ENCODE measurements around the gene ZDHHC9. TPM values are rescaled to one million over a fixed set of nuclear protein-coding genes. Genes with fewer than 3 reads are reported as not detected.

ZDHHC9 gene
- total RNA-seq, 1 experiment from 2014 or later = 17.4 TPM

DNA sequence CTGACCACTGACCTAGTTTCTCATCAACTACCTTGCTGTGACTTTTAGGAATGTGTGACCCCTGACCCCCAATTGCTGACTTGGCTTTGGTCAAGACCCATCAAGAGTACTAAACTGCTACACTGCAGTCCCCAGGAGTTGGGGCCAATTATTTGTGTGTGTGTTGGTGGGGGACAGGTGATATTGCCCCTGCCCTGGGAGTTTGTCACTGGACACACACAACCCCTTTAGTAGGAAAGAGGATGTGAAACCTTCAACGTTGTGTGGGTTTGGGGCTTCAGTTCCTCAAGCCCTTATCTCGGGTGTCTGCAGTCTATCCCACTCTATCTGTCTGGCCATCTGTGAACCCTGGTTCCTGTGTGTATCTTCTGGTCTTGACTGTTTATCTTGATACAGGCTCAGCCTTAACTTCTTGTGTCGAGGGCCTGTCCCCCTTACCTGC lies 57.5 kb downstream of the ZDHHC9 start:
- DNase-seq (ENCODE audit: low read depth) = no peak

DNA sequence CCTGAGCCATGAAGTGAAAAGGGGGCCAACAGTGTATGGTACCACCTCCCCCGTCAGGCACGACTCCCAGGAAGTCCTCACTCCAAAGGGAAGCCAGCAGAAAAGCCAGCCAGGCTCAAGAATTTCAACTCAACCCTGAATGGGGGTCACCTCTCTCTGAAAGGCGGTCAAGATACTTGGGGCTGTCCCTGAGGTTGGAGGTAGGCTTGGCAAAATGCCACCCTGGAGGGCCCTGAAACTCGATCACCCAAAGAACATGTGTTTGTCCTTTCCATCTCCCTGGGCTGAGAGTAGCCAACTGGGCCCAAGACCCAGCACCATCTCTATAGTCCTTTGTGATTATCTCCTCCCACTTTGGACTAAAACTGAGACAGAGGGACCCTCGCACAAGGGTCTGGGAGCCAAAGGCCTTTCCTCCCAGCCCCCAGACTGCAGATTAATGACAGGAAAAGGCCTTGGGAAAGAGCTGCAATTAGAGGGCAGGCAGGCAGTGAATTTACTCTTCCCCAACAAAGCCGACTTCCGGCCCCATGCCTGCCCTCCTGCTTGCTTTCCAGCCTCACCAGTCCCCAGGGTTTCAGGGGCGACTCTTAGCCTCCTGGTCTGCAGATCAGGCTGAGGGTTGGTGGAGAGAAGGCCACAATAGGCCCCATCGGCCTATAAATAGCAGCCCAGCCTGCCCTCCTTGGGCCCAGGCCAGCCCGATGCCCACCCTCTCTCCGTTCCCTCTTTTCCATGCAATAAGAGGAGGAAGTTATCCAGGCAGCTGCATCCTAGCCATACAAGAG lies 58.3 kb downstream of the ZDHHC9 start:
- DNase-seq (ENCODE audit: low read depth) = no peak

- DNase-seq (ENCODE audit: low read depth) = no peak
Measured at GRCh38 chrX:129784371-129784770, 59.3 kb downstream of the ZDHHC9 start.

- DNase-seq (ENCODE audit: low read depth) = no peak
Measured at GRCh38 chrX:129783291-129783713, 60.4 kb downstream of the ZDHHC9 start.

DNA sequence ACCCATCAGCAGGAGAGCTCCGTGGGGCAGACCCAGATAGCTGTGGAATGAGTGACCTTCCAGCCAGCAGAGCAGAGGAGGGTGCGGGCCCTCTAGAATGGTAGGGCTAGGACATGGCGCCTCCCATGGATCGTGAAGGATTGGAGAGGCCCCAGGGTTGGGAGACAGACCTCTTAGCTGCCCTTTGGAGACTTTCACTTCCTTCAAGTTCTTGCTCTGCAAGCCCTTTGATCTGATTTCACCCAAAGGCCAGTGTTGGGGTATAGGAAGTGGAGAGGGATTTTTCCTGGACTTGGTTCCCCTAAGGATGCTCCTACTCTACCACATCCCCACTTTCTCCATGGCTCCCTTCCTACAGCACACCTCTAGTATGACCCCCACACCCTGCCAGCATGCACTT lies 61.0 kb downstream of the ZDHHC9 start:
- no peak for DNase-seq (ENCODE audit: low read depth)

GRCh38 chrX:129781680-129782495 lies 61.8 kb downstream of the ZDHHC9 start:
- DNase-seq (ENCODE audit: low read depth) = no peak

DNA sequence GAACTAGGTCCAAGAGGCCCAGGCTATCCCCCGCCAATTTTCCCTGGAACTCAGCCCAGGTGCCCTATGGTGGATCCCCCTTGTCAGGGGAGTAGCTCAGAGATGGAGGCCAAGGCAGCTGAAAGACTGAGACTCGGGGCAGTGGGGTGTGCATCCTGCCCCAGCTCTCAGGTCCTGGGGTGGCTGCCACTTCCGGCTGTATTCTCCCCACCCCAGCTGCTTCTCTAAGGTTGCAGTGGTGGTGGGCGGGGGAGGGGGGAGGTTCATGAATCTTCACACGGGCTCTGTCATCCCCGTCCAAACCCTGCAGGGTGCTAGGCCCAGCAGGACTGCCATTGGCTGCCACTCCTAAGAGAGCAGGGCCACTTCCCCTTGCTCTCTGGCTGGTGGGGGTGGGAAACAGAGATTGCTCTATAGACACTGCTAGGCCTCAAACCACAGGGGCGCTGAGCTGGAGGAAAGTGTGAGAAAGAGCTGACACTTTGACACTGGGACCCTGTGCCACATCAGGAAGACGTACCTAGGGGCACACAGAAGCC lies 62.5 kb downstream of the ZDHHC9 start:
- no peak for DNase-seq (ENCODE audit: low read depth)

GRCh38 chrX:129780441-129781105 lies 63.1 kb downstream of the ZDHHC9 start:
- DNase-seq (ENCODE audit: low read depth) = no peak

GRCh38 chrX:129779747-129780146 lies 63.9 kb downstream of the ZDHHC9 start, which contains the start of gene SASH3:
Gene SASH3, plus strand, starts transcription at chrX:129779949. Its CDS starts 149 bp downstream, at chrX:129780098.
- DNase-seq (ENCODE audit: low read depth) = no peak

DNA sequence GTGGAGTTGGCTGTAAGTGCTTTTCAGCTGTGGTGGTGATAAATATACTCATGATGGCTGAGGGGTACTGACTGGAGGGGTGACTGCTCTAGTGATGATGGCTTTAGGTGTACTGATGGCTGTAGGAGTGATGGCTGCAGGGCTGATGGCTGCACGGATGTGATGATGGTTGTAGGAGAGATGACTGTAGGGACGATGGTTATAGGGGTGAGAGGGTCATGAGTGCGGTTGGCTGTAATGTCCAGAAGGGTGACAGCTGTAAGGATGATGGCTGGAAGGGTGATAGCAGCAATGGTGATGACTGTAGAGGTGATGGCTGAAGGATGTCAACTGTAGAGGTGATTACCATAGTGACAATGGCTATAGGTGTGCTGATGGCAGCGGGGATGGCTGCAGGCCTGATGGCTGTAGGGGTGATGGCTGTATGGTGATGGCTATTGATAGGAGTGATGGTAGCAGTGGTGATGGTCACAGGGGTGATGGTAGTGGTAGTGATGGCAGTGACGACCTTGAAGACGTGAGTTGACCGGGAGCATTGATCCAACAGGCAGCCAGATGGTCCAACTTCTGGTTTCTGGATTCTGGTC lies 64.5 kb downstream of the ZDHHC9 start:
- no peak for DNase-seq (ENCODE audit: low read depth)

DNA sequence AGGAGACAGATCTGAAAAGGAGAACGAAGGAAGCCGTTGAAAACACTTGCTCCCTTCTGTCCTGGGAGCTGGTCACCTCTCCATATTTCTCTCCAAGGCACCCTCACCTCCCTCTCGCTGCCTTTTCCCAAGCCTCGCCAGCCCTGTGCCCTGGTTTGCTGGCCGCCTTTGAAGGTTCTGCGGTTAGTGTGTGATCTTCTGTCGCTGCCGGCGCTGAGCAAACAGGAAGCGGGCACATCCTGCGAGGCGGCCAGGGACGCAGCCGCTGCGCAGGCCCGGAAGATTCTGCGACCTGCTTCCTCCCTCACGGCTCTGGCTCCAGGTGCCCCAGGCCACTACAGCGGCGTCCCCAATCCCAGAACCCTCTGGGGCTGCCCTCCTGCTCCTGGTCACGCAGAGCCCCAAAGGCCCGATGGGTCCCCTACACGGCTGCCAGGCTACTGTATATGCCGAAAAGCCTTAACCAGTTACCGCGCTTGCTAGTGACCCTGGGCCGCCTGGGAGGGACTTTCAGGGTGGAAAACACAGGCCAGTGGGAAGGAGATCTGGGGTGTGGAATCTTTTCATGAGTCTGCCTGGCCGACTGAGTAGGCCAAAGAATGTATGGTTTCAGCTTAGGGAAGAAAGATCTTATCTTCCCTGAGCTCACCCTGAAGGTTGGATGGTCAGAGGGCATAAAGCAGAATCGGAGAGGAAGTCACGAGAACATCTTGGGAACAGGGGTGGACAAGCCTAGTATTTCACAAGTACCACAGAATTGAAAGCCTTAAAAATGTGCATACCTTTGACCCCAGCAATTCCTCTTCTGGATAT lies 66.3 kb downstream of the ZDHHC9 start:
- DNase-seq (ENCODE audit: low read depth) = no peak

DNA sequence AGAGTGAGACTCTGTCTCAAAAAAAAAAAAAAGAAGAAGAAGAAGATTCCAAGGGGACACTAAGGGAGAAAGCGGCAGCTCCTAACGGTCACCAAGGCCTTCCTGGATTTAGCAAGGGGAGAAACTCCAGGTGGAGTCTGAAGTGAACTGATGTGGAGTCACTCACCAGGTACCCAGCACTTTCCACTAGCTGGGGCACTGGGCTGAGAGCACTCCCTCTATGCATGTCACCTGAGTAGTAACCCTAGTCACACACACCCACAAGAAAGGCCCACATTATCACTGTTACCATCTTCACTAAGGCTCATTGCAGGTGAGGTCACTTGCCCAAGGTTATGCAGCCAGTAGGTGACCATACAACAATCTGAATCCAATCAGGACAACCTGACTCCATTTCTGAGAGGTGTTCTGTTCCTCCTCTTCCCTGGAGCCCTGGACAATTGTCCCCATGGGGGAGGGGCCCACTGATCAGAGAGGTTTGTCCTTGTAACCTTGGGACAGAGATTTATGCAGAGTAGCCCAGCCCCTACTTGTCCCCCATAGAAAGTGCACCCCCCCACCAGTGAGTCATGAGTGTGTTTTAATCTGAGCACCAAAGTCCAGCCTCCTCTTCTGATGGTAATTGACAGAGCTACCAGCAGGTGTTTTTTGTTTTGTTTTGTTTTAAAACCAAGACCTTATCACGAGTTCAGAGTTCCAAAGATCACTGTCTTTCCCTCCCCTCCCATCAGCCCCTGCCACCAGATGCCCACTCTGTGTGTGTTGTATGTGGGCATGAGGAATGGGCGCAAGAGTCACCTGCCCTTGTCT lies 69.8 kb downstream of the ZDHHC9 start:
- DNase-seq (ENCODE audit: low read depth) = no peak

GRCh38 chrX:129772796-129773431 lies 70.8 kb downstream of the ZDHHC9 start:
- DNase-seq (ENCODE audit: low read depth) = no peak

GRCh38 chrX:129771266-129771995 lies 72.3 kb downstream of the ZDHHC9 start:
- no peak for DNase-seq (ENCODE audit: low read depth)

- DNase-seq (ENCODE audit: low read depth) = no peak
Measured at GRCh38 chrX:129769467-129770154, 74.1 kb downstream of the ZDHHC9 start.

GRCh38 chrX:129768586-129769466 lies 74.9 kb downstream of the ZDHHC9 start:
- DNase-seq (ENCODE audit: low read depth) = no peak

- no peak for DNase-seq (ENCODE audit: low read depth)
Measured at GRCh38 chrX:129768186-129768585, 75.5 kb downstream of the ZDHHC9 start.

All from RPMI7951 (cell line).